Chondrocyte (in vitro differentiated cells): ENCODE results near the gene TRPV6. TPM values are rescaled to one million over a fixed set of nuclear protein-coding genes. Genes with fewer than 3 reads are reported as not detected.

ENCODE experiments used
- DNase-seq: peaks from one replicate; pipeline ENCODE4 v3.0.0; 2021; ENCODE audit warnings: mixed read lengths, low spot score
- H3K27ac Mint-ChIP-seq: one replicate; pipeline ENCODE4 v1.8.0; 2021; ENCODE audit warnings: mild to moderate bottlenecking, moderate library complexity, mixed read lengths; ENCODE audit not compliant: unreplicated experiment
- H3K27me3 Mint-ChIP-seq: 2 replicates; pipeline ENCODE4 v1.8.0; 2021; ENCODE audit warnings: low read depth, mixed read lengths
- H3K36me3 Mint-ChIP-seq: 2 replicates; pipeline ENCODE4 v1.8.0; 2021; ENCODE audit warnings: low read depth, mixed read lengths
- H3K4me1 Mint-ChIP-seq: 2 replicates; pipeline ENCODE4 v1.8.0; 2021; ENCODE audit warnings: low read depth, mild to moderate bottlenecking, mixed read lengths
- H3K4me3 Mint-ChIP-seq: one replicate; pipeline ENCODE4 v1.8.0; 2021; ENCODE audit warnings: mild to moderate bottlenecking, moderate library complexity, mixed read lengths; ENCODE audit not compliant: unreplicated experiment
- H3K9me3 Mint-ChIP-seq: 2 replicates; pipeline ENCODE4 v1.8.0; 2021; ENCODE audit warnings: low read depth, mixed read lengths
- CTCF ChIP-seq: fragments of 200-600 bp; sonication (generic); IDR thresholded peaks from 2 replicates; pipeline ENCODE4 v1.5.0; 2021; ENCODE audit warnings: antibody characterized with exemption, mild to moderate bottlenecking, moderate library complexity
- total RNA-seq: library from RNA; stranded (reverse); gene quantifications from 3 replicates; pipeline ENCODE4 v1.2.1, GENCODE V29; 2021

The TRPV6 gene
- total RNA-seq, 1 donor from 2014 or later, result not detected

DNA sequence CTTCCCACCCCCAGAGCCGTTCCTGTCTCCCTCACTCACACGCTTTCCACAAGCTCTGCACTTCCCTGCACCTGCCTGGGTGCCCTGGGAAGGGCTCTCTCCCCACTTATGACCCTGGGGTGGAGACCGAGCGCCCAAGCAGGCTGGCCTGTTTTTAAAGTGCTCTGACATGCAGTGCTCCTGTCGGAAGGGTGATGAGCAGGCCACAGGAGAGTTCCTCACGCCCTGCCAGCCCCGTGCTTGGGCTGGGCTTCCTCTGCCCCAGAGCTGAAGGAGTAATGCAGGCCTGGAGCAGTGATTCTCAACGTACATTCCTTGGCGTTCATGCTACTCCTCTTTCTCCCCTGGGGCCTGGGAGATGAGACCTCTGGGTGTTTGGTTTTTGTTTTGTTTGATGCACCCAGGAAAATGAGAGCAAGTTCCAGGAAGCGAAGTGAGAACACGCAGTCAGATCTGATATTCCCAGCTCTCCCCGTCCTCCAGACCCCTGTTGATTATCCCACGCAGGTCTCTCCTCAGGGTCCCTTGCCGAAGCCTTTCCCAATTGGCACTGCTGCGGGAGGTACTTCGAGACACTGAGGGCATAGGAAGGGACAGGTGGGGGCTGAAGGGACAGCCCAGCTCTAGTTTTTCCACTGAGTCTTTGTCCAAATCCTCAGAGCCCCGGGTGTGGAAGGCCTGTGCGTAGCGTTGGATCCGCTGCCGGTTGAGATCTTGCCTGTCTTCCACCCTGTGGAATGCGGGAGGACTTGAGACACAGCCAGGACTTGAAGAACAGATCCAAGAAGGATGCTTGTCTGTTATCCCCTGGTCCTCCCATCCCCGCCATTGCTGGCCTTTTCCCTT, 14.1 kb downstream of the TRPV6 start:
- Mint-ChIP-seq H3K4me3 (no peak overlapping the region), H3K27me3 (peaks cover 2% of the 10 kb centered on the region), H3K9me3 (no peaks in the 10 kb centered on the region), H3K36me3 (no peaks in the 10 kb centered on the region), H3K4me1 (no peaks in the 10 kb centered on the region), H3K27ac (no peak overlapping the region)
- TF ChIP-seq CTCF, result no peak
- DNase-seq, result no peak

DNA sequence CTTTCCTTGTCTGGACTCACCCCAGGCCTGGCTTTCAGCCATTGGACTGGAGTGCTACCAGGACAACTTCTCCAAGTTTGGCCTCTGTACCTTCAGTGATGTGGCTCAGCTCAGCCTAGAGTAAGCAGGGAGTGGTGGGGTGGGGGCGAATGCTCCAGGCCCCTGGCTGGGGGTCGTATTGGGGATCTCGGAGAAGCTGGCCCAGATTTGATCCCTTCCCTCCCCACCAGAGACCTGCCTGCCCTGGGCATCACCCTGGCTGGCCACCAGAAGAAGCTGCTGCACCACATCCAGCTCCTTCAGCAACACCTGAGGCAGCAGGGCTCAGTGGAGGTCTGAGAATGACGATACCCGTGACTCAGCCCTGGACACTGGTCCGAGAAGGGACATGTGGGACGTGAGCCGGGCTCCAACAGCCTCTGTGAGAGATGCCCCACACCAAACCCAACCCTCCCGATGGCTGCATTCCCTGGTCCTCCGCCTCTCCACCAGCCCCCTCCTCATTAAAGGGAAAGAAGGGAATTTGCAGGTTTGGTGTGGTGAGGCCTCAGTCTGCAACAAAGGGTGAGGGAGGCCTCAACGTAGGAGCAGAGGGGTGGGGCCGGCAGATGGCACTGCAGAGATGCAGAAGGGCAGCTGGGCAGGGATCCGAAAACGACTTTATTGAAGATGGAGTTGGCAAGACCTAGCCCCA, 14.8 kb downstream of the TRPV6 start:
- H3K27ac Mint-ChIP-seq, result no peak overlapping the region
- H3K27me3 Mint-ChIP-seq, result peaks cover 5% of the 10 kb centered on the region
- H3K36me3 Mint-ChIP-seq, result no peaks in the 10 kb centered on the region
- no peak overlapping the region for H3K4me3 Mint-ChIP-seq
- H3K9me3 Mint-ChIP-seq, result no peaks in the 10 kb centered on the region
- DNase-seq, result peak; percentile 76
- no peaks in the 10 kb centered on the region for H3K4me1 Mint-ChIP-seq
- no peak for TF ChIP-seq CTCF

DNA sequence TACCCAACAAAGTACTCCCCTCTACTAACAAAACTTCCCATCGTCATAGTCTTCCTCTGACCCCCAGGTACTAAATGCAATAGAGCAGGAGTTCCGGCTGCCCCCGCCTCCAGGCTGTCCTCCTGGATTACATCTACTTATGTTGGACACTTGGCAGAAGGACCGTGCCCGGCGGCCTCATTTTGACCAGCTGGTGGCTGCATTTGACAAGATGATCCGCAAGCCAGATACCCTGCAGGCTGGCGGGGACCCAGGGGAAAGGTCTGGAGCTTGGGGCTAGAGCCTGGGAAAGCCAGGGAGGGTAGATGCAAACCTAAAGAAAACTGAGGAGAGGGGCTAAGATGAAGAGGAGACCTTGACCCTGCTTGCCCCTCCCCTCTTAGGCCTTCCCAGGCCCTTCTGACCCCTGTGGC, 15.4 kb downstream of the TRPV6 start:
- no peaks in the 10 kb centered on the region for H3K4me1 Mint-ChIP-seq
- H3K27ac Mint-ChIP-seq, result no peak overlapping the region
- no peak for TF ChIP-seq CTCF
- peak; percentile 66 for DNase-seq
- H3K9me3 Mint-ChIP-seq, result no peaks in the 10 kb centered on the region
- H3K4me3 Mint-ChIP-seq, result no peak overlapping the region
- H3K27me3 Mint-ChIP-seq, result peaks cover 5% of the 10 kb centered on the region
- no peaks in the 10 kb centered on the region for H3K36me3 Mint-ChIP-seq

DNA sequence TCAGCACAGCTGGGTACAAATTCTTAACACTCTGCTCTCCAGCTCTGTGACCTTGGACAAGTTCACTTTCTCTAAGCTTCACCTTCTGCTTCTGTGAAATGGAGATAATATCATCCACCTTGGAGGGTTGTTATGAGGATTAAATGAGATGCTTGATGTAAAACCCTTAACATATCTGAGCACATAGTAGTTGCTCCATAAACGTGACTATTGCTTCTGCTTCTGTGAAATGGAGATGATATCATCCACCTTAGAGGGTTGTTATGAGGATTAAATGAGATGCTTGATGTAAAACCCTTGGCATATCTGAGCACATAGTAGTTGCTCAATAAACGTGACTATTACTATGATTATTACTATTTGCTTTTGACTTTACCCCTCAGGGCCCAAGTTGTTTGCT, 16.1 kb downstream of the TRPV6 start:
- Mint-ChIP-seq H3K36me3 (no peaks in the 10 kb centered on the region), H3K9me3 (no peaks in the 10 kb centered on the region), H3K27ac (no peak overlapping the region), H3K4me1 (no peaks in the 10 kb centered on the region), H3K4me3 (no peak overlapping the region), H3K27me3 (peaks cover 6% of the 10 kb centered on the region)
- no peak for DNase-seq
- no peak for TF ChIP-seq CTCF

- TF ChIP-seq CTCF, result no peak
- DNase-seq, result no peak
- Mint-ChIP-seq H3K27me3 (peaks cover 10% of the 10 kb centered on the region), H3K27ac (no peak overlapping the region), H3K4me3 (no peak overlapping the region), H3K36me3 (no peaks in the 10 kb centered on the region), H3K4me1 (no peaks in the 10 kb centered on the region), H3K9me3 (no peaks in the 10 kb centered on the region)
Measured at GRCh38 chr7:142868986-142869415, 16.5 kb downstream of the TRPV6 start.
